Stimulated activated CD8-positive, alpha-beta memory T cell treated with anti-CD3 and anti-CD28 coated beads, Interleukin-7, amount 100 ng/mL, for 24 hours (primary cell): Measurements from ENCODE around the gene PARD6G.
"Not testable (repeated sequence)": the region's sequence is repeated elsewhere in the genome, so short reads cannot be mapped to it uniquely, and the experiment has no call there.

Source experiments
- DNase-seq: peaks from one replicate; pipeline ENCODE4 v3.0.0-alpha.2; 2020; ENCODE audit warnings: low read depth

PARD6G gene

DNA sequence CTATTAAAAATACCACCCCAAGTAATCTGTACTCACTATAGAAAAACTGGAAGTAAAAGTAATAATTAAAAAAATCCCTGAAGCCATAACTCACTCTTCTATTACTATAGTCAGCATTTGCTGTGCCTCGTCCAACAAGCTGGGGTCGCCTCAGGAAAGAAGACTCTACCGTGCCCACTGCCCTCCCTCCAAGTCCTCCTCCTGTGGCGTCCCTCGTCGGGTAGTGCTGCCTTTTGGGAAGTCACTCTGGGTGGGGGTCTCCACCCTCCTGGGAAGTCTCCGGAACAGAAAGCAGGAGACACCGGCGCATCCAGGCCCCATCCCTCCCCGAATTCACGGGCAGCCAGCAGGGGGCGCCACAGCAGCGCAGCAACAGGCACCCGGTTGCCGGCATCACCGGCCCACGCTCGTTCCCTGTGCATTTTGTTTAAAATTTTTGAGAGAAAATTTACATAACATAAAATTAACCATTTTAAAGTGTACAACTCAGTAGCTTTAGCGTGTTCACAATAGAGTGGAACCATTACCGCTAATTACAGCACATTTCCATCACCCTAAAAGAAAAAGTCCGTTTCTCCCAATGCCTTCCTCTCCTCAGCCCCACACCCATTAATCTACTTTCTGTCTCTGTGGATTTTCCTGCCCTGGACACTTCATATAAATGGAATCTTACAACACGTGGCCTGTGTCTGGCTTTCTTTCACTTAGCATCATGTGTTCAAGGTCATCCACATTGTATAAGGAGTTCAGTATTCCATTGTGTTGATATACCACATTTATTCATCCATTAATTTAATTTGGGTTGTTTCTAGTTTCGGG lies 76.1 kb downstream of the PARD6G start:
- DNase-seq: peak; percentile 48

DNA sequence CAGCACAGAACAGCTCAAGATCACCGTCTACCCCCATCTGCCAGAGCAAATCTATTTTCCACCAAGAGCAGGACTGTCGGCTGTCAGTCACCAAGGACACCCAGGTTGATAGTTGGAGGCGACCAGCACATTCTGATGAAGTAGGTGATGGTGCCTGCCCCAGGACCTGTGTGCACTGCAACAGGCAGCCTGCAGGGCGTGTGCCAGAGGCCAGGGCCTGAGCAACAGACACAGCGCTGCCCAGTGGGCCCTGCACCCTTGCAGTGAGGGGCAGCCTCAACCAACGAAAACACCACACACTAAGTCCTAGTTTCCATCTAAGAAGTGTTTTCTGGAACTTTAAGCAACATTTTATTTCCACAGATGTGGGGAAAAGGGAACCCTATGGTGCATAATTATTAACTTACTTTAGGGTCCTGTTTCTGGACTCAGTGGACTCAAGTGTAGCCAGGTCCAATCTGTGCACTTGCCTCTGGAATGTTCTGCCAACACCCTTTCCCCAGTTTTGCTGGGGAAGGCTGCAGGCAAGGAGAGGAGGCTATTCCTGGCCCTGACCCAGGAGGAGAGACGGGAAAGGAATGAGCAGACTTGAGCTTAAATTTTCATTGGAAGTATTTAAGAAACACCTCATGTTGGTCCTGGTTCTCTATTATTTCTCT lies 76.8 kb downstream of the PARD6G start:
- no peak for DNase-seq

DNA sequence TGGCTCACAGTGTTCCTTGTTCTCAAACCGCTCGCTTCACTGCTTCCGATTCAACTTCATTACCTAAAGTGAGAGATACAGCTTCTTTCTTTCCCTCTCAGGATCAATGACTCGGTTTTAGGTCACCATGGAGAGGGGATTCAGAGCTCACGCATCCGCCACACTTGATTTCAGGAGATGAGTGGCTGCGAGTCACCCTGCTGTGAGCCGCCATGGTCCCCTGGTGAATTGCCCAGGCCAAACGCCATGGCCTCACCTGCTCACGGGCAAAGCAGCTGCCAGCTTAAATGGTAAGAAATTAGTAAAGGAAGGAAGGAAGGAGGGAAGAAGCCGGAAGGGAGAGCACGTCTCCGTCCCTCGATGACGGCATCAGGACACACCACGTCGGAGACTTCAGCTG lies 77.7 kb downstream of the PARD6G start:
- DNase-seq: no peak

DNA sequence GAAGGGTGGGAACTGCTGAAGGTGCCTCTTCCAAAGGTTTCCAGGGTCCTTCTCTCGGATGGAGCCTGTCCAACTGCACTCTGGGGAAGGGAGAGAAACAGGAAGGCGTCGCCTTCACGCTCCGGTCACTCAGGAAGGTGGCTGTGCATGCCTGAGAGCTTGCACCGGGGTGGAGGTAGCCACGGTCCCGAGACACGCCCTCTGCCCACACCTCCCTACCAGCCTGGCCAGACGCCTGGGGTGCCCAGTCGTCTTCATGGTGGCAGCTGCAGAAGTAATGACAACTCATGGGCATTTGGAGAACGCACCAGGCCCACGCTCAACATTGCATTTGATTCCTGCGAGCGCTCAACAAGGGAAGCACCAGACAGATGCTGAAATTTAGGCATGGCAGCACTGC lies 78.3 kb downstream of the PARD6G start:
- DNase-seq: no peak

DNA sequence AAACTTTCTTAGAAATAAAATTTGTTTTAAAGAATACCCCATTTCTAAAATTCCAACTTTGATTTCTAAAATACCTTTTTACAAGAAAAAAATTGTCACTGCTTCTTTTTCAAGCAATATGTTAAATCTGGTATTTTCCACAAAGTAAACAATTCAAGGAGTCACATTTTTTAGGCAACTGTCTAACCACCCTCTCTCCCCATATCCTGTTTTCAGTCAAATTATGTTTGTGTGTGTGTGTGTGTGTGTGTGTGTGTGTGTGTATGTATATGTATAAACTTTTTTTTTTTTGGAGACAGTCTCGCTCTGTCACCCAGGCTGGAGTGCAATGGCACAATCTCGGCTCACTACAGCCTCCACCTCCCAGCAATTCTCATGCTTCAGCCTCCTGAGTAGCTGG lies 79.0 kb downstream of the PARD6G start:
- no peak for DNase-seq

DNA sequence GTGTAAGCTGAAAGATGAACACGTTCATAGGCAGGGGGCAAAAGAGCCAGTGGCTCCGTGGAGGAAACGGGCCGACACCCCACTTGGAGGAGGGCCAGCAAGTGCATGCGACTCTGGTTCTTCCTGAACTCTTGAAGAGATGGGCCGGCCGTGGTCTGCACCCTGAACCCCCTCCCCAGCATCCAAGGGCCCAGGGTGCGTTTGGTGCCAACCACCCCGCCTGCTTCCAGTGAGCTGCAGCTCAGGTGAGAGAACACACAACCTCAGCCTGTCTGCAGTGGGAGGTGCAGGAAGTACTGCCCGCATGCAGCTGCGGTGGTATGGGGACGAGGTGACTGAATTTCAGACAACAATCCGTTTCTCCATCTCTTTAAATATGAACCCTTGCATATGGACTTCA lies 79.4 kb downstream of the PARD6G start:
- no peak for DNase-seq

DNA sequence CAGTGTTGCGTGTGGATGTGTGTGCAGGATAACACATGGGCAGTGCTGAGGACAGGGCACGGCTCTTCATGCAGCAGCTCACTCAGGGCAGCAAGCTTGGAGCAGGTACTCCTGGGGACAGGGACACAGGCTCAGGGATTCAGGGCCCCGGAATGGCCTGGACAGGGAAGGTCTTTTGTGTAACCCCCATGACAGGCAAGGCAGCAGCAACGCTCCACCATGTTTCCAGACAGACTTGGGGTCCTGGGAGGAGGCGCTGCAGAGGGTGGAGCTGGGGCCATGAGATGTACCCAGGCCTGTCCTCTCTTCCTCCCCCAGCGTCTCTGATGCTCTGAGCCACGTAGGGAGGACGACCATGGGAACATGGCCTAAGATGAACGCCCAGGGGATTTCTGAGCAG lies 80.0 kb downstream of the PARD6G start:
- DNase-seq: no peak

DNA sequence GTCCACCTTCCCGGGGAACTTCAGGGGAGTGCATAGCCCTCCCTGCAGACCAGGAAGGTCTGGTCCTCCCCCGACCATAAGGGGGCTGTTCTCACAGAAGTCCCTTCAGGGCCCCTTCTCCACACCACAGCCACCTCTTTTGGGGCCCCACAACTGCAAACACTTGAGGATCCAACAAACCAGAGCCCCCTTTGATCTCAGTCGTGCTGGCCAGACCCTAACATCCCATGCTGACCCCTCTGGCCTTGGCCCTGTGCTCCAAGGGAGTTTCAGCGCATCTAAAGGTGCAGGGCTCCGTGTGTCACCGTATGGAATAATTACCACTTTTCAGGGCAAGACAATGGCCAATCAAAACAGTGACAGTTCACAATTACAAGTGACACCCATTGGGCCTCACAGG lies 80.6 kb downstream of the PARD6G start:
- no peak for DNase-seq

DNA sequence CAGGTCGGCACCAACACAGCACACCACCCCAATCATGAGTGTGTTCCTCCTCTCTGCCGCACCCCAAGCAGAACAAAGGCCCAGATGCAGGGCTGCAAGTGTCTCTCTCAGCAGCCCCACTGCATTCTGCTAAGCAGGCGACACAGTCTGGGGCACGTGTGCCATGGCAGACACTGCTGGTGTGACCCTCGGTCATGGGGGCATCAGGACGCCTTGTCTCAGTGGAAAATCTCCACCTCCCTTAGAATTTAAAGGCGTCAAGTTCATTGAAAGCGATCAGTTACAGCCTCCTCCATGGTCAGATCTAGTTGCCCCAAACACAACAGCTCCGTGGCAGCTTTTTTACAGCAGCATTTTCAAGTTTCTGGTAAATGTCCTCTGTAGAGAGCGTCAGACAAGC lies 81.1 kb downstream of the PARD6G start:
- DNase-seq: no peak

DNA sequence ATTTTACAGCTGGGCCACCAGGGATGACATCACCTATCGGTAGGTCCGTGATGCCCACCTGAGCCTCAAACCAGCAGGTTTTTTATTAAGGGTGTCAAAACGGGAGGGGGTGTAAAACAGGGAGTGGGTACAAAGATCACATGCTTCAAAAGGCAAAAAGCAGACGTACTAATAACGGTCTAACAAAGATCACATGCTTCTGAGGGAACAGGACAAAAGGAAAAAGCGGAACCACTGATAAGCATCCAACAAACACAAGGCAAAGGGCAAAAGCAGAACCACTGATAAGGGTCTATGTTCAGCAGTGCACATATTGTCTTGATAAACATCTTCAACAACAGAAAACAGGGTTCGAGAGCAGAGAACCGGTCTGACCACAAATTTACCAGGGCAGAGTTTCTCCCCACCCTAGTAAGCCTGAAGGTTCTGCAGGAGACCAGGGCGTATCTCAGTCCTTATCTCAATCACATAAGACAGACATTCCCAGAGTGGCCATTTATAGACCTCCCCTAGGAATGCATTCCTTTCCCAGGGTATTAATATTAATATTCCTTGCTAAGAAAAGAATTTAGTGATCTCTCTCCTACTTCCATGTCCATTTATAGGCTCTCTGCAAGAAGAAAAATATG lies 82.5 kb downstream of the PARD6G start:
- not testable (repeated sequence) for DNase-seq

DNA sequence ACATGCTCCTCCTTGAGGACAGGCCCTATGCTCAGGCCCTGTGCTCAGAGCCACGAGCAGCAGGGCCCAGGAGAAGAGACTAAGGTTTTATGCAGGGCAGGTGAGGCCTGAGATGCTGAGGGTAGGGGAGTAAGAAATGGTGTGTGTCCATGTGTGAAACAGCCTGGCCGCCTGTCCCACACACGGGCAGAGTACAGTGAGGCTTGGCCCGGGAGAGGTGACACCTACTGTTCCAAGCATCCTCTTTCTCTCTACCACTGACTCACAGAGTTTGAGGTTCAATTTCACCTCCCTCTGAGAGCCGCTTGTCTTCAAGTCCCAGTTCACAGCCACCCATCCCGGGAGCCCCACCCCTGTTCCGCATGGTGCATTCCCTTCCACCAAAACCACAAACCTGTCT lies 84.1 kb downstream of the PARD6G start:
- DNase-seq: no peak

DNA sequence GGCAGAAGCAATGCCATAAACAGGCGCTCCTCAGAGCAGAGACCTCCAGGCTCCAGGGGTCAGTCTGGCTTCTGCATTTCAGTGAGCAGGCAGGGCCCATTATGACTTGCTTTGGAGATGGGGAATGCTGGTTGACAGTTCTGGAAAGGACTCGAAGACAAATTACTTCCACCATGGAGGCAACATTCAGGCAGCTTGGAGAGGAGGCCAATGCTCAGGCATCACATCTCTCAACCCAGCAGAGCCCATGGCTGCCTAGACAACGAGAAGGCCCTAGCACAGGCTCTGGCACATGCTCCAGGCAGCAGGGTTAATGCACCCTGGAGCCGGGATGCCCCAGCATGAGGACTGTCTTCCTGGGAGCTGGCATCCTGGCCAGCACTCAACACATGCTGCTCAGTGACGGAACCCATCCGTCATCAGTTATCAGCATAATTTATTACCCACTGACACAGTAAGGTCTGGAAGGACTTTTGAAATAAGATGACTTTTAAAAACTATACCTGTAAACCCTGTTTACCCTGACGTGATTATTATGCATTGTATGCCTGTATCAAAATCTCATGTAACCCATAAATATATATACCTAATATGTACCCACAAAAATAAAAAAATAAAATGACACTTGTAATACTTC lies 85.4 kb downstream of the PARD6G start:
- no peak for DNase-seq

DNA sequence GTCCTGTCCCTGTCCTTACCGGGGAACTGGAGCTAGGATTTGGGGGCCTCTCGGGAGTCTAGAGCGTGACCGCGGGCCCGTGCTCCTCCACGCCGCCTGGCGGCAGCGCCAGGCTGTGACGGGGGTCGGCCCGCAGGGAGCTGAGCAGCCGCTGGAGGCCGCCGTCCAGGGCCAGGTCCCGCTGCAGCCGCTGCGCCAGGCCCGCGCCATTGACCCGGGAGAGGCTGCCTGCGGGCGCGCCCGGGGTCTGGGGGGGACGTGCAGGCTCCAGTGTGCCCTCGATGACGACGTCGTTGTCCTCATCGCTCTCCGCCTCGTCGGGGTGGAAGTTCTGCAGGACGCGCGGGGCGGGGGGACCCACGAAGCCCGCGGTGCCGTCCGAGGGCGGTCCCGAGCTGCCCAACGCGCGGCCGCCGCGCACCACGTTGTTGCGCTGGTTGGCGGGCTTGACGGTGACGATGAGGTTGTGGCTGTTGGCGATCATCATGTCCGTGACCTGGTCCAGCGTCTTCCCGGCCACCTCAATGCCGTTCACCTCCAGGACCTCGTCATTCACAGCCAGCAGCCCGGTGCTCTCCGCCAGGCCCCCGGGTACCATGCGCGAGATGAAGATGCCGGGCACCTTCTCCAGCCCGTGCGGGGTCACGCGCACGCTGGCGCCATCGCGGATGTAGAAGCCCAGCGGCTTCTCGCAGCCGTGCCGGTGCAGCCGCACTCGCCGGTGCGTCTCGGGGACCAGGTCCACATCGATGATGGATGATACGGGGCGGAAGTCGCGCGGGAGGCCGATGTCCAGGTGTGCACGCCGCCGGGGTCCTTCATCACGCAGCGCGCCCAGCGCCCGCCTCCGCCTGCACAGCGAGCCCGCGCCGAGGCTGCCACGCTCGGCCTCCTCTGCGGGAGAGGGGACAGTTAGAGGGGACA lies 87.3 kb downstream of the PARD6G start:
- DNase-seq: no peak

DNA sequence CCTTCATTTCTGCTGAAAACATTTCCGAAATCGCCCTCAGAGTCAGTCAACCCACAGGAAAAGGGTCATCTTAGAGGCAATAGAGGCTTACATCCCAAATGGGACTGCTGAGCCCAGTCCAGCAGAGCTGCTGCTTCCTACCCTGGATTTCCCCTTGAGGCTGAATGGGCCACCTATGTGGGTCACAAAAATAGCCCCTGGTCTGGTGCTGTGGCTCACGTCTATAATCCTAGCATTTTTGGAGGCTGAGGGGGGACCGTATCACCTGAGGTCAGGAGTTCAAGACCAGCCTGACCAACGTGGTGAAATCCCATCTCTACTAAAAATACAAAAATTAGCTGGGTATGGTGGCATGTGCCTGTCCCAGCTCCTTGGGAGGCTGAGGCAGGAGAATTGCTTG lies 88.9 kb downstream of the PARD6G start:
- no peak for DNase-seq

DNA sequence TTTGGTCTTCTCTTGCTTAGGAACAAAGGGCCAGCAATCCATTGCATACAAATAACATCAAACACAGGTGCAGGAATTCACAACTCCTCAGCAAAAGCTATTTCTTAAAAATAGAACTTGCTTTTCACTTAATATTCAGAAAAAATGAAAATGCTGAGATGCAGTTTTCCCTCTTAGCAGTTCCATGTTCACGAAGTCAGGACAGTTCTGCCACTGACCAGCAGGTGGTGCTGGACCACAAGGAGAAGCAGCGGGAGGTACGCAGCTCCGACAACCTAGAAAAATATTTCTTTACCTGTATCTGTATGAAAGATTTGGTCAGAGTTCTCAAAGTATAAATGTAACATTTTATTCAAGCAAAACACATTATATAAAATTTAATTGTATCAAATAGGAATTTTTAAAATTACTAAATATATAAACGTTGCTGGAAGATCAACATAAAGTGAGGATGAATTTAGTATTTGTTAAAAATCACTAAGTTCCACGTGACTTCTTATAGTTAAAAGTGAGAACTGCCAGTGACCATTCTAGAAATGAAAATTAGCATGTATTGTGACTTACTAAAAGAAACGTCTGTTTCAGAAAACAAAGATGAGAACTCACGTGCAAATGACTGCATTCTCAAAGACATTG lies 89.5 kb downstream of the PARD6G start:
- peak; percentile 64 for DNase-seq

DNA sequence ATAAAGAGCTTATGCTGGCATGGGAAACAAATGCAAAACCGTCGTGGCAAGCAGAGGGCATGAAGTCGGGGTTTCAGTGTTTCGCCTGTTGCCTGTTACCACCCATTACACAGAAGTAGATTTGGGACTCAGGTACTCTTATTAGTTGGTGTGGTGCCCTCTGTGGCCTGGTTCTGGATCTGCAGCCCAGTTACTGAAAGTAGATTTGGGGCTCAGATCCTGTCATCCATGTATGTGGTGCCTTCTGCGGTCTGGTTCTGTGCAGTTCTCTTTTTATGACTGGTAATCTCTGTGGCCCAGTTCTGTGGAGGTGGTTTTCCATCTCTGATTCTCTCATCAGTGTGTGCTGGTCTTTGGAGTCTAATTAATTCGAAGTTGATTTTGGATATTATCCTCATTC lies 93.0 kb downstream of the PARD6G start:
- no peak for DNase-seq

DNA sequence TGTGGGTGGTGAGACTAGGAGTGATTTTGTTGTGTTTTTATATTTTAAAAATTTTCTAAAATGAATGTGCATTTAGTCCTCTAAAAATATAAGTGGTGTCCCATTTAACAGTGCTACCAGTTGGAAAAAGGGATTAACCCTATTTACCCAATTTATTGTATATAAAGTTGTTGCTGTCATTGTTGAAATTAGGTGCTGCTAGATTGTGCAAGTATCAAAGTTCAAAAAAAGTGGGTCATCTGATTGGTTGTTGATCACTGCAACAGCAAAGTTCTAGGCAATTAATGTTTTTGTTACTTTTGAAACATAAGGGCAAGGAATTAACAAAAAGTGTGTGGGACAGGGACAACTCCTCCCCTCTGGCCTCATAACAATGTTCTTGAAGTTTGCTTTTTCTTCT lies 97.6 kb downstream of the PARD6G start:
- DNase-seq: no peak

DNA sequence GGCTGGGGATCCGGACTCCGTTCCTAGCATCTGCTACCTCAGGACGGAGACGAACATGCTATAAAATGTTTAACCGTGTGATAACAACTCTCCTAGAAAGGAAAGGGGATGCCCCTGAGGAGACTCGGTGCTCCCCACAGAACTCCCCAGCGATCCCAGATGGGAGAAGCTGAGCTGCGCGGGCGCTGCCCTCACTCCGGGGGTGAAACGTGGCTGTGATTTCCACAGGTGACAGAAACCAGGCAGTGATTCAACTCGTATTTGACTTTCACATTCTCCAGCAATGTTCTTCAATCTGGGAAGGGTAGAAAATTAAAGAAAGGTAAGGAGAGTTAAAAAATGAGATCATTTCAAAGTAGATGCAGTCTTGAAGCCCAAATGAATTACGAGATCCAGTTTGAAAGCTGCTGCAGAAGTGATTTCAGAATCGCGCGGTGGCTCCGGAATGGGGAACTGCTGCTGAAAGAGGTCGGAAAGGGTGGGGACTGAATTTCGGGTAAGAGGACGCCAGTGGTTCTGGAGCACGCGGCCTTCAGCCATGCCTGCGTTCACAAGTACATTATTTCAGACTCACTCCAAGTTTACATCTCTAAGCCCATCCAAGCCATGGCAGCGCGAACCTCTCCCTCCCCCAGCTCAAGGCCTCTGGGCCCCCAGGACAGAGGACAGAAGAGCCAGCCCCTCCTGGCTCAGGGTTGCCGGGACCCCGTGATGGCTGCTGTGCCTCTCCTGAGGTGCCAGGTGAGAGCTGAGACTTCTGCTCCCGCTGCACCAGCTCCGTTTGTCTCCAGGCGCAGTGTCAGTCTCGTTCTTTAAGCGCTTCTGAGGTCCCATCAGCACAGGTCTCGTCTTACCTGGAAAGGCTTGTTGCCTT lies 98.8 kb downstream of the PARD6G start:
- no peak for DNase-seq

DNA sequence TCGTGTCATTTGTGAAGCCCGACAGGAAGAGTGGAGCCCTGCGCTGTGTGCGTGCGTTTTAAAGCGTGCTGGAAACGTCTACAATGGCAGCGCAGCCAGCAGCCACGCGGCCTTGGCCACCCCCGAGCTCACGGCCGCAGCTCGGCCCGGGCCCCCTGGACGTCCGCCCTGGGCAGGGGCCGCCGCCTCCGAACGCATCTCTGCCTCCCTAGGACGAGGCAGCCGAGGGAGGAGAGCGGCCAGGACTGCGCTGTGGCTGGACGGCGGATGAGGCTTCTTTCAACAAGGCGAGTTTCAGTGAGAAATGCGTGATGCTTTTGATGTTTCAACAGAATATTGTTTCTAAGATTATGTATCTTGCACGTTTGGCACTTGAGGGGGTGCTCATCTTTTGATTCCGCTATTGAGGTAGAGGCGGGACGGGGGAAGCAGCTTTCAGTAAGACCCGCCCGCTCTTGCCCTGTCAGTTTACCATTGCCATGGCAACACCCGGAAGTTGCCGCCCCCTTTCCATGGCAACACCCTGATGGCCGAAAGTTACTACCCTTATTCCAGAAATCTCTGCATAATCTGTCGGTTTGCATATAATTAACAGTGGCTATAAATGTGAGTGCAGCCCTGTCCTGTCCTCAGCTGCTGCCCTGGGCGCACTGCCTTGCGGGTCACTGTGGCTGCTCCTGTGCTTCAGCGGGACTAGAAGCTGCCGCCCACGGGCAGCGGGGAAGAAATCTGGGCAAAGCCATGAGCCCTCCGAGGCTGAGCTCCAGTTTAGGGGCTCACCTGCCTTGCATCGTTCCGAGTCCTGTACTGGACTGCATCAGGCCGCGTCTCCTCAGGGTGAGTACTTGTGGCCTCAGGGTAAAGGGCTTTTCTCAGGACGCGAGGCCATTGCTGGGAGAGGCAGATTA lies 99.6 kb downstream of the PARD6G start:
- peak; percentile 67 for DNase-seq
